Activated CD4-positive, alpha-beta T cell treated with anti-CD3 and anti-CD28 coated beads, Interleukin-2, amount 50 U/mL, for 16 hours (primary cell): ENCODE measurements around the gene DGCR8.

ENCODE experiments used
- DNase-seq: peaks from one replicate; pipeline ENCODE4 v3.0.0-alpha.2; 2020

Gene DGCR8

DNA sequence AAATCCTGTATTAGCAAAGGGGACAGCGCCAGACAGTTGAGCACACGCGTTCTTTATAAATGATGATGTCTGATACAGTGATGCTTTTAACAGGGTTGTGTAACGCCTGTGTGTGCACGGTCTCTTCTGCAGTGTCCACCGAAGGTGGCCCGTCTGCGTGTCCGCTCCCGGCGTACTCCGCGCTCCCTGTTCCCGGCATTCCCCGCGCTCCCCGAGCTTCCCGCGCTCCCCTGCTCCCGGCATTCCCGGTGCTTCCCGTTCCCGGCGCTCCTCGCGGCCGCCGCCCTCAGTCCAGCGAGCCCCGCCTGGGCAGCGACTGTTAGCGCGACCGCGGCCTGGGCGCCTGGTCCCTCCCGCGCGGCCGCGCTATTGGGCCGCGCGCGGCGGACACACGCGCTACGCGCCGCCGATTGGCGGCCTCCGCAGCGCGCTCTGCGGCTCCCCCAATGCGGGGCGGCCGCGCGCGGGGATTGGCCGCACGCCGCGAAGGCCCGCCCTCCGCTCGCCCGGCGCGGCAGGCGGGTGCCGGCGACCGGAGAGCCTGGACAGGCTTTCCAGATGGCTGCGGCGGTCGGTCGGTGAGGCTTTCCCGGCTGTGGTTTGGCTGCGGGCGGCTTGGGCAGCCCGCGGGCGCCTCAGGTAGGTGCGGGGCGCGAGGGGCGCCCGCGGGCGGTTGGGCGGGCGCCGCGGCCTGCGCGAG is at the start of gene DGCR8:
Gene DGCR8 (plus strand): TSS at position 497 of the 700 bp plus-strand sequence. CDS start 5,723 bp downstream, outside the sequence.
- peak; percentile 76 for DNase-seq

DNA sequence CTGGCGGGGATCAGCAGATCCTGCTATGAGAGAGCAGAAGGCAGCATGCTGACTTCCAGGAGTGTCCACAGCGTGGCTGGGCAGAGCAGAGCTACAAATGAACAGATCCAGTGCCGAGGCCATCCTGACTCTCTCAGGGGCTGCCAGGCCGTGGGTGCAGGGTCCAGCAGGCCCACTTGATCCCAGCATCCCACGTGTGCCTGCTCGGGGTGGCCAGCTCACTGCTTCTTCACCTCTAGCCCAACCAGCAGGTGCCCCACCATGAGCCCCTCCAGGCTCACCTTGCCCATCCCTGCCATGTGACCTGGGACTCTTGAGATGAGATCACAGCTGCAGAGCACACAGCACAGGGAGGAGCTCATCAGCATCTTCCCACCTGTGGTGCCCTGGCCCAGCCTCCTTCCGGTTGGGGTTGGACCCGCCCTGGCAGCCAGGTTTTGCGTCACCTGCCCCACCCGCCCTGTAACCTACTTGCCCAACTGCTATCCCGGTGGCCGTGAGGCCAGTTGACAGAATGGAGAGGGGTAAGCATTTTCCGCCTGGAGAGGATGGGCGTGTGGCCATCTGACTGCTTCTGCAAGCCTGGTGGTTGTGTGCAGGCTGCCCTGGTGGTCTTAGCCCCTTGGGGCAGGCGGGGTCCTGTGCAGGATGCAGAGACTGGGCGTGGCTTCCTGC is 48.2 kb upstream of the DGCR8 start:
- DNase-seq, result peak; percentile 20

DNA sequence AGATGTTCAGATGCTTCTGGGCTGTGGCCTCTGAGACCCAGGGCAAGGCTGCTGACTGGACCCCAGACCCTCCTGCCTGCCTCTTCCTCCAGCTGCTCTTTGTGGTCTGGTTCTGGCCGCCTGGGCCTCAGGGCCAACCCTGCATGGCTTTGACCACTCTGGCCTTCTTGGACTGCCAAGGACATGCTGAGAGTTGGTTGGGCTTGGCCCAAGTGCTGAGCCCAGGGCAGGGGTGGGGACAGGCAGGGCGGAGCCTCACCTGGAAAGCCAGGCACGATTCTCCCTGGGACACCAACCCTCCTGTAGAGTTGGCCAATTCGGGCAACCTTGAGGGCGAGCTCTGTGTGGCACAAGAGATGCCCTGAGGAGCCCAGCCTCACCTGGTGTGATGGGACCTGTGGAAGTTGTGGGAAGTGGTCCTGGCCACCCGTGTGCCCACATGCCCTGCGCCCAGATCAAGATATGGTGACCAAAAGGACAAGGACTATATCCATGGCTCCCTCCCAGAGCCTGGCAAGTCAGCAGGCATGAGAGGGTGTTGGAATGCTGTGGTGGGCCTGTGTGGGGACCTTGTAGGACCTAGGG is 47.5 kb upstream of the DGCR8 start:
- no peak for DNase-seq

DNA sequence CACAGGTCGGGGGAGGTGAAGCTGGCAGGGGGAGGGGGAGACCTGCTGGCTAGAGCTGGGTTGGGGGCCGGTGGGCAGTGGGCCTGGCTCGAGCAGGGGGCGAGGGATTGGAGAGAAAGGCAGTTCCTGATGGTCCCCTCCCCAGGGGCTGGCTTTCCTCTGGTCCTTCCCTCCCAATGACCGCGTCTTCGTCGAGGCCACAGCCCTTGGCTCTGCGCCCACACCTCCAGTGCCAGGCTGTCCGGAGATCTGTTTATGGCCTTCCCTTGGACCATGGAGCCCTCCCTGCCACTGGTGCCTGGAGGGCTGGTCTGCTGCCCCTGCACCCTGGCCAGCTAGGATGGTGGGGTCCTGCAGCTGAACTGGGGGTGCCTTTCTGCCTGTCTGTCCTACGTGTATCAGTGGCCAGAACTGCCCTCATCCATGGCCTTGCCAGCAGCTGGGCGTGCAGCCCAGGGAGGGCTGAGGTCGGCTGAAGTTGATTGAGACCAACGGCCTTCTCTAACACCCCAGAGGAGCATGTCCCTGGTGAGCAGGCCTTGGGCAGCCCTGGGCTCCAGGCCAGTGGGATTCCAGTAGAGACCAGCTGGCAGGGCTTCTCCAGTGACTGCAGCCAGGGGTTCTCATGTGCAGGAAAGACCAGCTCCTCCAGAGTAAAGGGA is 46.9 kb upstream of the DGCR8 start:
- no peak for DNase-seq

DNA sequence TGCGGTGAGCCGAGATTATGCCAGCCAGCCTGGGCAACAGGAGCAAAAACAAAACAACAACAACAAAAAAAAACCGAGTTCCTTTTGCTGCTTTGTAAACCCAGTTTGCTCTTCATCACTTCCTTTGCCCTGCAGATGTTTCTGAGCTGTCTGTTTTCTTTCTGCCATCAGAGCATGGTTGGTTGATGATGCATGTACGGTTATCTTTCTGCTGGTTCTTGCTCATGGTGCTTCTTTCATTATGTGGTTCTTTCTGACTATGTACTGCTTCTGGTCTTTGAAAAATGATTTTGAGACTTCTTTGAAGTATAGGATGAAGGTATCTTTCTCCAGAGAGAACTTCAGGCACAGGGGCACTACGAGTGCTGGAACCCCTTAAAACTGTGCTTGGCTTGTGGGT is 45.9 kb upstream of the DGCR8 start:
- DNase-seq, result no peak

DNA sequence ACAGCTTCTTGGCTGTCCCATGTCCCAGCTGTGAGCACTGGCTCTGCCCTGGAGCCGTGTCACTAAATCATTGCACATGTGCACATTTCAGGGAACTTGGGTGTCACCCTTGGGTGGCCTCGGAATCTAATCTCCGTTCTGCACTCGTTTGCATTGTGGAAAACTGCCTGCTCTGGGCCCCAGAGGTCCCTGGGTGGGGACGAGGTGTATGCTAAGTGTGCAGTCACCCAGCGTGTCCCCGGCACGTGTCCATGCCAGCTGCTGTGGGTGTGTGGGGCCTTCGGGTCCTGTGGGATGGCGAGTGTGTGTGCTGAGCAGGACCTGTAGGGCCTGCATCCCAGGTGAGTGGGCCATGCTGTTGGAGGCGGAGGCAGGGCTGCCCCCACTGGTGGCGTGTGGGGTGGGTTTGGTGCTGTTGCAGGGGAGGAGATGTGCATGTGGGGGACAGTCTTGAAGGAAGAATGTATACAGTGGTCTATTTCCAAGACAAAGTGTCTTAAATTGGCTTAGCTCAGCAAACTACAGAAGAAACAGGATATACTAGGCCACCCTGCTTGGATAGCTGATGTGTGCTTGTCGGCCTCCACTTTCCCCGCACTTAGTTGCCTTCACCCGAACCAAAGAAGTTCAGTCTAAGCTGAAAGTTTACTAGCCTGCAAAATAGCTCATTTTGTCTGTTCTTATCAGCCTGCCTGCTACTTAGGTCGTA is 44.5 kb upstream of the DGCR8 start:
- no peak for DNase-seq

DNA sequence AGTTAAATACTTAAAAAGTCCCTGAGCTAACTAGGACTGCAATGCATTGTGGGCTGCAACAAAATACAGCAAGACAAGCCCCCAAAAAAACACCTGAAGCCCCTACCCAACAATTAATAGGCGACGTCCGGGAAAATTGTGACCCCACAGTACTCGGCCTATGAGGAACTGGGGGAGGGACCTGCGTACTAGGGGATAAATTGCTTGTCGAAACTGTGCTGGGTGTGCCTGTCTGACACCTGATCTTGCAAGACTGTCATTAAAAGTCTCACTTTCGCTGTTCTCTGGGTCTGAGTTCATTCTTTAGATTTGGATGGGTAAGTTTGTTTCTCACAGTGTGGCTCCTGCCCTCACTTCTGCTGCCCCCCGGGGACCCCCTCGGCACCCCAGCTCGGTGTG is 44.0 kb upstream of the DGCR8 start:
- DNase-seq, result no peak

DNA sequence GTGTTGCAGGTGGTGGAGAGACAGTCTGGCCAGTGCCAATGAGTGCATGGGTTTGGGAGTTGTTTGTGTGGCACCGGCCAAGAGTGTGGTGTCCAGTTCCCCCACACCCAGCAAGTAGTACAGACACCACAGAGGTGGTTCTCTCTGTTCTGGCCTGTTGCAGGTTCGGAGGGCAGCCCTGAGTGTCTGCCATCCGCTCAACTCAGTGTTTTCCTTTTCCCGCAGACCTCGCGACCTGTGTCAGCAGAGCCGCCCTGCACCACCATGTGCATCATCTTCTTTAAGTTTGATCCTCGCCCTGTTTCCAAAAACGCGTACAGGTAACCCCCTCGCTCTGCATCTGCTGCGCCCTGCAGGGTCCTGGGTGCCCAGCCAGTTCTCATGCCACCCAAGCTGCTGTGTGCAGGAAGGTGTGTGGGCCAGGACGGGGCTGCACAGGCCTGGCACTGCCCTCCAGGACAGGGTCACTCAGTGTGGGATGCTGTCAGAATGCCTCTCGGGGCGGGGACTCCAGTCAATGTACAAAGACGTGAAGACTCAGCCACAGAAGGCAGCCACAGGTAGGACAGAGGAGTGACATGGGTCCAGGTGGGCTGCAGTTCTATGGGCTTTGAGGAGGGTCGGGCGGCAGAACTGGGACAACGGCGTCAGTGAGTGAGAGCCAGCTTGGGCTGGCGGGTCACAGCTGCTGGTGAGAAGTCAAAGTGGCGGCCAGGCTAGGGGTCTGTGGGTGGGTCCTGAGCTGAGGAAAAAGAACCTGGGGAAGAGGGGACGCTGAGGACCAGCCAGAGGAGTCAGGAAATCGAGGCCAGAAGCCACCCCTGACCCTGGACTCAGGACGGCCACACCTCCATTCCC is 43.3 kb upstream of the DGCR8 start:
- no peak for DNase-seq

DNA sequence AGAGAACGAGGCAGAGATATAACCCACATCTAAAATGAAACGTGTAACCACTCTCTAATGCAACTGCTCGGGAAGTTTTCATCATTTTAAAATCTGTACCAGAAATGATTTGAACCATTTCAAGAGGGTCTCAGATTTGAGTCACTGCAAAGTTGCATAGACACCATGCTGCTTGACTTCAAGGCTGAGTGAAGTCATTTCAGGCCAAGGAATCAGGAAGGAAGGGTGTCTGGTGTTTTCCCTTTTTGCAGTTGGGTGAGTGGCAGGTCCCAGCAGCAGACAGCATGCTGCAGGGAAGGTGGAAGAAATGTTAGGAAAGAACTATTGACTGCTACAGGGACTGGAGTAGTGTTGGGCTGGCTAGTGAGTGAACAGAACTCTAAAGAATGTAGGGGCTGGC is 42.6 kb upstream of the DGCR8 start:
- peak; percentile 68 for DNase-seq

DNA sequence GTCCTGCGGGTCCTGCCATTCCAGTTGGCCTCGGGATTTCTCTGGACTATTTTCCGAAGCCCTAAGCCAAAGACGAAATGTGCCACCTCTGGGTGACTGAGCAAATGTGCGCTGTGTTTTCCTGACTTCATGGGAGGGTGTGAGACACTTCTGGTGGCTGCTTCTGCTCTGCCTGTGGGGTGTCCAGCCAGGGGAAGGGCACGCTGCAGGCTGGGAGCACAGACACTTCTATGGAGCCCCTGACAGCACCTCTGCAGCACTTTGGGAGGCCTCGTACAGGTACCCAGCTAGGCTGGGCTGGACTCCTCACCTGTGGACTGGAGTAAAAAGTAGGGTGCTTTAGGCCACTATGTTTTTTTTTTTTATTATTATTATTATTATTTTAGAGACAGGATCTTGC is 41.5 kb upstream of the DGCR8 start:
- no peak for DNase-seq

DNA sequence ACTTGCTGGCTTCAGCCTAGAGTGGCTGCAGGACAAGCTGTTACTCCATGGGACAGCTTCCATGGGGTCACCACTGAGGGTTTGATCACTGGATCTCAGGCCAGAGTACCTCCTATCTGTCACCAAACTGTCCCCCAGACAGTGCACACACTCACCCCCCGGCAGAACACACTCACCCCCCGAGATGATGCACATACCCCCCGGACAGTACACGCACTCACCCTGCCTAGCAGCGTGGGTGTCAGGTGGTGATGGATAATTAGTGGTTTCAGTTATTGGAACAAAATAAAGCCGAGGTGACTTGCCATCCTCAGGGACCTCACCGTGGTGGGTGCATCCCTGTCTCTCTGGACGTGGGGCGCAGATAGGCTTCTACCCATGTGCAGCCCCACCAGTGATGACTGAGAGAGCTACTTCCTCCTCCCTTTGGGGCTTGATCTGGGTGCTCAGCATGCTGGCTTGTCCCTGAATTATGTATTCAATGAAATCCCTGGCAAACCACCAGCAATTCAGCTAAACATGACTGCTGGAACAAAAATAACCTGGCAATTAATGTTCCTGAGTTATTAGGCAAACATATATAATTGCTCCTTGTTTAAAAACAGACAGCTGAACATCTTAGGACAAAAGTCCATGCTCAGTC is 40.2 kb upstream of the DGCR8 start:
- no peak for DNase-seq

DNA sequence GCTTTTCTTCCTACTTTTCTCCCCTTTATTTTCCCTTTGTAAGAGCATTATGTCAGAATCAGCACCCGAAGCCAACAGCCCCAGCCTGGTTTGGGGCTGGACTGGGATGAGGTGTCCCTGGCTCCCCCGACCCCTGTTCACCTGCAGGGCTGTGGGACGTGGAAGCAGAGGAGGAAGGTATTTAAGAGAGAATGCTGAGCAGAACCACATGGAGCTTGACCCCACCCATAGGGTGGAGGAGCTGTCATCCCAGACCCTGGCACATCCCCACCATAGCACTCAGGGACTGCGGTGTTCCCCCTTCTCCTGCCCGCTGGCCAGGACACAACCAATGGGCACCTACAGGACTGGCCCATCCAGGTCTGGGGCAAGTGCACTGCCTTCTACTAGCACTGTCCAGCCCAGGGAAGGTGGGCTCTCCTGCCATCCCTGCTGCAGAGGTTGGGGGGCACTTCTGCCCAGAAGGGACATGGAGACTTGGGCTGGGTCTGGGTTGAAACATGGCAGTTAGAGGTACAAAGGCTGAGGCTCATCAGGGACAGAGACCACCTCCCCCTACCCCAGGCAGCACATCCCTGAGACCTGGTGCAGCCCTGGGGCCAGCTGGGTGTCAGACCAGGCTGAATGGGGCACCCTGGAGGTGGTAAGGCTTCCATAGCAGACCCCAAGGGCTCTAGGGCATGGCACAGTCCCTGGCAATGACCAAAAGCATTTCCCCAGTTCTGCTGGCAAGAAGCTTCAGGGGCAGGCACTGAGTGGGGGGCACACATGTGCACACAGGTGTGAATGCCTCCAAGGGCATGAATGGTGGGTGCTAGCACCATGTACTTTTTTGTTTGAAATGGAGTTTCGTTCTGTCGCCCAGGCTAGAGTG is 39.5 kb upstream of the DGCR8 start:
- no peak for DNase-seq

DNA sequence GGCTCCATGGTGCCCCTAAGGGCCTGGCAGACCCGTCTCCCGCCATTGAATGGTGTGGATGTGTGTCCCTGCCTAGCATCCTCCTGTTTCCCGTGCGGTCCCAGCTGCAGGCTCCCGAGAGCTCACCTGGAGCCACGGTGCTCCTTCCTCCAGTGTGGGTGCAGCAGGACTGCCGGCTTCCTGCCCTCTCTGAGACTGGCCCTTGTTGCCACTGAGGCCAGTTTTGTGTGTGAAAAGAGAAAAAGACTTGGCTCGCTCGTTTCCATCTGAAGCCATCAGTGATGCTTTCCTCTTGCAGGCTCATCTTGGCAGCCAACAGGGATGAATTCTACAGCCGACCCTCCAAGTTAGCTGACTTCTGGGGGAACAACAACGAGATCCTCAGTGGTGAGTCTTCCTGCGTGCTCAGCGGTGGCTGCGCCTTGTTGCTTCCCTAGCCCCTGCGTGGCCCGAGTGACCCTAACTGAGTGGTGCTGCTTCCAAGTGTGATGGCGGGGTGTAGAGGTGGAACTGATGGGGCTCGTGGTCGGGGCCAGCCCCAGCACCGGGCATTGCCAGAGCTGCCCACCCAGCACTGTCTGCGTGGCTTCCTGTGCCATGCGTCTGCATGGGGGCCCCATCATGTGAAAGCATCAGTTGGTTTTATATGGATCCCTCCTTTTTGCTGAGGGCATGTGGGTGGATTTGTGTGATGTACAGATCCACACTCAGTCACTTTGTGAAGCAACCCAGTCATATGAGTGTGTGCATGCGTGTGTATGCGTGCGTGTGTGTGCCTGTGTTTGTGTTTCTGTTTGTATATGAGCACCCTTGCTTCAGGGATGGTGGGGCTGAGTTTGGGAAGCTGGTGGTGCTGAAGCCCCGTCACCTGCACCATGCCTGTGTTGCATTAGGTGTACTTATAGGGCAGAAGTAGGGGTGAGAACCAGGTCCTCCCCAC is 36.7 kb upstream of the DGCR8 start:
- DNase-seq, result no peak

DNA sequence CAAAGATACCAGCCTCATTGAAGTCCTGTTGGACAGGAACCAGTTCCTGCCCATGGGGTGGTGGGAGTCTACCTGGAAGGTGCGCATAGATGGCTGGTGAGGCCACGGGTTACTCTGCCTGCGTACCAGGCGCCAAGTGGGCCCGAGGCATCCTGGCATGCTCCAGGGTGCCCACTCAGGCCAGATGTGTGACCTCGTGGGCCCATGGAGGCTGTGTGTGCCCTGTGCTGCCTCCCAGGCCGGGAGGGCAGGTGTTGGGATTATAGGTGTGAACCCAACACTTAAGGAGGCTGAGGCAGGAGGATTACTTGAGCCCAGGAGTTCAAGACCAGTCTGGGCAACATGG is 36.1 kb upstream of the DGCR8 start:
- no peak for DNase-seq

DNA sequence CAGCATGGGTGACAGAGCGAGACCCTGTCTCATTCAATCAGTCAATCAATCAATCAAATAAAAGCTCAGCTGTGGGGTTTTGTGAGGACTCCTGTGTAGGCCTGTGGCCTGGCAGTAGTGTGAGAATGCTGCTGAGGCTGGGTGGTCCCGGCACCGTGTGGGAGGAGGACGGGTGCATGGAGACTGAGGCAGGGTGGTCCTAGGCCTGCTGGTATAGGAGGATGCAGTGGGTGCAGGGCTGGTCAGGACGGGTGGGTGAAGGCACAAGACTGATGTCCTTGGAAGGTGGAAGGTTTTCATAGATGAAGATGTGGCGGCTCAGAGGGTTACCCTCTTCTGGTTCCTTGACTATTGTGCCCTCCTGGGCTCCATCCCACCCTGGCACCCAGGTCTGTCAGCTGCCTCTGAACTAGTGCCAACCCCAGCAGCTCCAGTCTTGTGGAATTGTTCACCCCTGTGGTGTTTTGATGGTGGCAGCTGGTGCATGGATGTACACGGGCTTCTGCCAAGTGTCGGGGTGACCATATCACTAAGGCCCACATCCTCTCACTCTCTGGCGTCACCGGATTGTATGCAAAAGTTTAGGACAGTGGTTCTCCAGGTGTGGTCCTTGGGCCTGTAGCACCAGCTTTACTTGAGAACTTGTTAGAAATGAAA is 35.4 kb upstream of the DGCR8 start:
- DNase-seq, result no peak

DNA sequence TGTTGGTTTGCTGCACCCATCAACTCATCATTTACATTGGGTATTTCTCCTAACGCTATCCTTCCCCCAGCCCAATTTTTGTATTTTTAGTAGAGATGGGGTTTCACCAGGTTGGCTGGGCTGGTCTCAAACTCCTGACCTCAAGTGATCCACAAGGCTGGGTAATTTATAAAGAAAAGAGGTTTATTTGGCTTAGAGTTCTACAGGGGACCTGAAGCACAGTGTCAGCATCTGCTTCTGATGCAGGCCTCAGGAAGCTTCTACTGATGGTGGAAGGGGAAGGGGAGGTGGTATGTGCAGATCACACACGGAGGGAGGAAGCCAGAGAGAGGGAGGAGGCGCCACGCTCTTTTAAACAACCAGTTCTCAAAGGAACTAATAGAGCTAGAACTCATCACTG is 33.3 kb upstream of the DGCR8 start:
- DNase-seq, result no peak

DNA sequence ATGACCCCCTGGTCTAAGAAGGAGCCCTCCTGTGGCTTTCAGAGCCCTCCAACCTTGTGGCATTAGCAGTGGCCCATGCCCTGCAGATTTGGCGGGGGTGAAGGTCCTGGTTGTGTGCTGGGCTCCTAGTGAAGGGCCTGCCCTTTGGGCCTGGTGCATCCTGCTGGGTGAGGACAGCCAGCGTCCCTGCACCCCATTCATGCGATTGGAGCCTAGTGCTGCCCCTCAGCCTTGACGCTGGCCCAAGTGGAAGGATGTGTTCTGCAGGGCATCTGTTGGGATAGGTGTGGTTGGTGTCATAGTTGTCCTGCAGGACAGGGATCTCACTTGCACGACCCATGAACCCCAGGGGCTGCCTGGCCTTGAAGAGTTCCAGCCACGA is 28.1 kb upstream of the DGCR8 start:
- DNase-seq, result no peak

DNA sequence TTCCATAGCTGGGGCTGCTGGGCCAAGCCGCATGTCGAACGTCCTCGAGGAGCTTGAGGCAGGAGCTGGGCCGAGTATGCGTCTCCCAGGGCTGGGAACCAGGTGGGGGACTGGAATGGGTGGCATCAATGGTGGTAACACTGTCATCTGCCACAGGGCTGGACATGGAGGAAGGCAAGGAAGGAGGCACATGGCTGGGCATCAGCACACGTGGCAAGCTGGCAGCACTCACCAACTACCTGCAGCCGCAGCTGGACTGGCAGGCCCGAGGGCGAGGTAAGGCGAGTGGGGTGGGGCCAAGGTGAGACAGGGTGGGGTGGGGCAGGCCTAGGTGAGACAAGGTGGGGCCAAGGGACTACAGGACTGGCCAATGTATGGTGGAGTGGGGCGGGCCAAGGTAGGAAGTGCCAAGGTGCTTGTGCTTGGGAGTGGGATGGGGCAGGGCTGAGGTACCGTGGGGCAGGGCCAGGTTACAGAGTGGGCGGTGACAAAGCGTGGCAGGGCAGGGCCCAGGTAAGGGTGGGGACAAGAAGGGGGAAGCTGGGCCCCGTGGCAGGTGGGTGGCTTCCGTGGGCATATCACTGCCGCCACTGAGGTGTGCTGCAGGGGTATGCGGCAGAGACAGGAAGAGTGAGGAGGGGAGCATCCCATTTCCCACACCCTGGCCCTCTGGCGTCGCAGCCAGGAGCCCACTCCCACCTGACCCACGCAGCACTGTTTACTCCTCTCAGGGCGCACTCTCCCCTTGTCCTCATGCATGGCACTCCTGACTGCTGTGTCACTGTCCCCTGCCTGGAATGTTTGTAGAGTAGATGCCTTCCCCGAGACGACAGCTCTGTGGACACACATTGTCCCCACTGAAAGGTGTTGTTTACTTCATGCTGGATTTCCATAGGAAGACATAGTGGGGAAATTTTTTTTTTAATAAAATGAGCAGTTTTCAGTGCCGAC is 27.5 kb upstream of the DGCR8 start:
- no peak for DNase-seq
